Cardiac fibroblast (primary cell): ENCODE measurements around the gene KRT10.

ENCODE experiments used
- DNase-seq, 2 donors: peaks; one replicate each; pipeline versions ENCODE4 v3.0.0 to v3.0.0-alpha.2; 2010; ENCODE audit warnings: low read depth in 2 of 2
- H3K4me3 ChIP-seq, 2 donors: replicated peaks in 1 of 2; 1 replicate in 1 of 2; 2 replicates in 1 of 2; pipeline ENCODE4 v1.5.1; 2011; ENCODE audit warnings: low read depth in 2 of 2, low read length in 2 of 2, mild to moderate bottlenecking in 2 of 2, moderate library complexity in 1 of 2
- TF ChIP-seq, protein P1 (sequence below): IDR thresholded peaks from one replicate; pipeline ENCODE4 v1.5.1; 2011; ENCODE audit warnings: low read depth, mild to moderate bottlenecking, low read length, inconsistent platforms

KRT10 gene

DNA sequence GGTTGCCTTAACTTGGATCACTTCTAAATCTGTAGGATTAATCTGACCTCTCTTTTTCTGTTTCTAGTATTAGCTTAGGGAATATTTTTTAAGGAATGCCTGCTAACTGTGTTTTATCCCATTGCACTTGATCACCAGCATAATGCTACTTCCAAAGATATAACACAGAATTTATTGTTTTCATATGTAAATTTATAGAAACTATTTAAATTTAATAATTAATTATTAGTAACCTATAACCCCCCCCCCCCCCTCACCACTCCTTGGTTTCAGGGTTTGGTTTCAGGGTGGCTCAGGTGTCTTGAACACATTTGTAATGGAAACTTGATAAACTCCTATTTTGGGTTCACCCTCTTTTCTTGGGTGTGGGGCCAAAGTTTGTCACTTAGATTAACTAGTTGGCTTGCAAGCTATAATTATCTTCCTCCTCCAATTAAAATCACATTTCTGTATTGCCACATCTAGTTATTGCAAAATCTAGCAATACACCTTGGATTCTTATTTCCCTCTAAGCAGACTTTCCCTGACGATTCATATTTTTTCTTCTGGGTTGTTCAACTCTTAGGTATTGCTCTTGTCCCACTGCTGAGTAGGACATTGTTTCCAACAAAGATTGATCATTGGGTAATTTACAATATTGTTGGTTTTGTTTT, 26.3 kb upstream of the KRT10 start:
- no peak overlapping the region for H3K4me3 ChIP-seq
- TF ChIP-seq, protein P1, sequence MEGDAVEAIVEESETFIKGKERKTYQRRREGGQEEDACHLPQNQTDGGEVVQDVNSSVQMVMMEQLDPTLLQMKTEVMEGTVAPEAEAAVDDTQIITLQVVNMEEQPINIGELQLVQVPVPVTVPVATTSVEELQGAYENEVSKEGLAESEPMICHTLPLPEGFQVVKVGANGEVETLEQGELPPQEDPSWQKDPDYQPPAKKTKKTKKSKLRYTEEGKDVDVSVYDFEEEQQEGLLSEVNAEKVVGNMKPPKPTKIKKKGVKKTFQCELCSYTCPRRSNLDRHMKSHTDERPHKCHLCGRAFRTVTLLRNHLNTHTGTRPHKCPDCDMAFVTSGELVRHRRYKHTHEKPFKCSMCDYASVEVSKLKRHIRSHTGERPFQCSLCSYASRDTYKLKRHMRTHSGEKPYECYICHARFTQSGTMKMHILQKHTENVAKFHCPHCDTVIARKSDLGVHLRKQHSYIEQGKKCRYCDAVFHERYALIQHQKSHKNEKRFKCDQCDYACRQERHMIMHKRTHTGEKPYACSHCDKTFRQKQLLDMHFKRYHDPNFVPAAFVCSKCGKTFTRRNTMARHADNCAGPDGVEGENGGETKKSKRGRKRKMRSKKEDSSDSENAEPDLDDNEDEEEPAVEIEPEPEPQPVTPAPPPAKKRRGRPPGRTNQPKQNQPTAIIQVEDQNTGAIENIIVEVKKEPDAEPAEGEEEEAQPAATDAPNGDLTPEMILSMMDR = no peak

DNA sequence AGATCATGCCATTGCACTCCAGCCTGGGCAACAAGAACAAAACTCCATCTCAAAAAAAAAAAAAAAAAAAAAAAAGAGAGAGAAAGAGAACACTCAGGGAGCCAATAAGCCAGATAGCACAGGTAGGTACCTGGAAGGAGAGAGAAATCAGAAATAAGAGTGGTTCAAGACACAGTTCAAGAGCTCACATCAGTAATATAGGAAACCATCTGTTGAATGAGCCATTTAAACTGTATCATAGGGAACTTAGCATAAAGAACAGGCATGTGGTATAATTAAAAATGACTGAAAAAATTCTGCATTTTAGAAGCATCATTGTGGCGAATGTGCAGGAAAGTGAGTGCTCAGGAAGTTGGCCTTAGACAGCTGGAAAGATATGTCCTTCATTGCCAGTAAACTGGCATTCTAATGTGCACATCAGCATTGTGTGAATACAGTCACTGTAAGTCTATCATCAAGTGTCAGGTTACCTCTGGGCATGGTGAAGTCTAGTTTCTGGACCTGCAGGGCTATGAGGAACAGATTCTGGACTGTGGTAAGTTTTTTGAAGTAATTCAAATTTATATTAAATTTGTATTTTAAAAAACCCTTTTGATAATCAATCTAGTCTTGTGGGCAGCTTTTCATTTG, 24.2 kb upstream of the KRT10 start:
- no peak for DNase-seq
- TF ChIP-seq, protein P1 = no peak
- H3K4me3 ChIP-seq = no peak overlapping the region

More for the DNA sequence above, 26.3 kb upstream of the KRT10 start:
- no peak for DNase-seq

DNA sequence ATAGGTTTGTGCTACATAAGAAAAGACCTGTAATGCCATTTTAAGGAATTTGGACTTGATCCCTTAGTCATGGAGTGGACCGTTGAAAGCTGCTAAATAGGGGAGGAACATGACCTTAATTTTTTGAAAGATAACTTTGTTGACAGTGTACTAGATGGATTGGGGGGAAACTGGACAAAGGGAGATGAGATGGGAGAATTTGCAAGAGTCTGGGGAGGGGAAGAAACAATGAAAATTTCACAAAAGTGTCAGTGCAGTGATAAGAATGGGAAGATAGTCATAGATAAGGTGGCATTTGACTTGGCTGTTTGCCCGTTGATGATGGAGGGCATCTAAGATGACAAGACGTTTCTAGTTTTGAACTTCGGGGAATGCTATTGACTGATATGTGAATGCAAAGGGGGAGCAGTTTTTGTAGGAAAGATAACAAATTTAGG, 22.3 kb upstream of the KRT10 start:
- no peak overlapping the region for H3K4me3 ChIP-seq
- DNase-seq = no peak
- TF ChIP-seq, protein P1 = no peak

DNA sequence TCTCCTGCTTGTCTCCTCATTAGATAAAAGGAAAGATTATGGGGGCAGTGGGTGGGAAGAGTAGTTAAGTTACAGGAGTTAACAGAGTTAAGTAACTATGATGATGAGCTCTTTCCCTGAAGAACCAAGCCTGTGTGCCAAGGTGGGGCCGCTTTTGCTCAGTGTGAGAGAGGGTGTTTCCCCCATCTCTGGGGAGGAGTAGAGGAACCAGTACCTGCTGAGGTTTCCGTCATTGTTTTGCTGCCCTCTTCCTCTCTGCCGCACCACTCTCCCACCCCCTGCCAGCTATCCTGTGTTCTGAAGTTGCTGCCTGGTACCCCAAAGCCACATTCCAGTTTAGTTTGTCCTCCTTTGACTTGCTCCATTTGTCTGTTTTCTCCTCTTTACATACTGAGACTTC, 20.8 kb upstream of the KRT10 start:
- DNase-seq = no peak
- TF ChIP-seq, protein P1 = no peak
- no peak overlapping the region for H3K4me3 ChIP-seq

DNA sequence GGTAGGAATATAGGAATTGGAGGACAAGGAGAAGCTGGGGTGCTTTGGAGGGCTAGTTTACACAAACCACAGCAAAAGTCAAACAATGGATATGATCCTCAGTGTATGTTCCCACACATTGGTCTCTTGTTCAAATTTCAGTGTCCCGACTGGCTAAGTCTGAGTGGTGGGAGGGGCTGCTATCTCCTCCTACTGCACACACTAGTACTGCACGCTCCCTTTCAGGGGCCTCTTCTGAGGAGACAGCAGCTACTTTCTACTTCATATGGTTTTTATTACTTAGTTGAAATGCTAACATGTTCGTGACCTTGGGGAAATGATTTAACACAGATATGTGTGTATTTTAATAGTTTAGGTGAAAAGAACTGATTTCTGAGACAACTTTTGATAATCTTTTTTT, 18.8 kb upstream of the KRT10 start:
- TF ChIP-seq, protein P1 = no peak
- H3K4me3 ChIP-seq = no peak overlapping the region
- DNase-seq = no peak

DNA sequence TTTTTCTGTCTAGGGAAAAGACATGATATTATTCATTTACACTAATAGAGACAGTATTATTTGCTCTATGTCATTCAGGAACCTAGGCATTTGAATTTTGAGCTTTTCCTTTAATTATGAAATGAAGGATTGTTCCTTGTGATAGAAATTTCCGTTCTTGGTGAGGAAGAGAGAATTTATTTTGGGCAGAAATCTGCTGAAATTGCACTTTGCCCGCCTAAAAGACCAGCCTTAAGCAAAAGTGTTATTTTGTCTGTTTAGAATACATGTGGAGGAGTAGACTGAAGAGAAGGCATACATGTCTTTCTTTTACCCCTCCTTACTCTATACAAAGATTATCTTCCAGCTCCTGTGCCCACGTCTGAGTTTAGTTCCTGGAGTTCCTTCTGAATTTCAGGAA, 16.8 kb upstream of the KRT10 start:
- DNase-seq = no peak
- no peak overlapping the region for H3K4me3 ChIP-seq
- TF ChIP-seq, protein P1 = no peak
